A549 (cell line): ENCODE measurements around the gene SMIM11.

ENCODE experiments used
- CBX8 ChIP-seq: fragments of 200-600 bp; sonication (generic); IDR thresholded peaks from 2 replicates; pipeline ENCODE4 v1.6.1; 2016
- EHMT2 ChIP-seq: fragments of 200-600 bp; sonication (generic); IDR thresholded peaks from 2 replicates; pipeline ENCODE4 v1.6.1; 2016; ENCODE audit warnings: antibody characterized with exemption, low read depth, mild to moderate bottlenecking, moderate library complexity
- EP300 ChIP-seq, 2 experiments: fragments of >200 bp; sonication (Bioruptor Twin); formaldehyde crosslinking; IDR thresholded peaks; 2 replicates in 1 of 2; 3 replicates in 1 of 2; pipeline ENCODE4 v1.6.1; 2016 to 2017
- FOSB ChIP-seq: fragments of 250-450 bp; sonication (Bioruptor Pico); IDR thresholded peaks from 2 replicates; pipeline ENCODE4 v1.5.0; 2020; ENCODE audit warnings: mild to moderate bottlenecking, moderate library complexity
- KDM5A ChIP-seq: fragments of 200-600 bp; sonication (generic); IDR thresholded peaks from 2 replicates; pipeline ENCODE4 v1.6.1; 2016; ENCODE audit warnings: antibody characterized with exemption, mild to moderate bottlenecking
- POLR2A ChIP-seq: IDR thresholded peaks from 2 replicates; pipeline ENCODE4 v1.6.1; 2012; ENCODE audit warnings: mild to moderate bottlenecking, low read length
- RAD21 ChIP-seq, 2 experiments: fragments of >200 bp in 1 of 2; sonication (Bioruptor Twin) in 1 of 2; formaldehyde crosslinking in 1 of 2; IDR thresholded peaks in 1 of 2; conservative IDR thresholded peaks in 1 of 2; 2 replicates in 1 of 2; 3 replicates in 1 of 2; pipeline ENCODE4 v1.6.1; 2012 to 2018; ENCODE audit warnings: inconsistent platforms in 1 of 2
- RFX5 ChIP-seq: fragments of 450-650 bp; IDR thresholded peaks from 2 replicates; pipeline ENCODE4 v1.7.1; 2014; ENCODE audit warnings: antibody characterized with exemption, mild to moderate bottlenecking, moderate library complexity
- RNF2 ChIP-seq: fragments of 200-600 bp; sonication (generic); IDR thresholded peaks from 2 replicates; pipeline ENCODE4 v1.6.1; 2016; ENCODE audit warnings: low read depth, mild to moderate bottlenecking, antibody characterized with exemption, moderate library complexity, borderline replicate concordance
- SMC3 ChIP-seq: fragments of >200 bp; sonication (Bioruptor Twin); formaldehyde crosslinking; IDR thresholded peaks from 3 replicates; pipeline ENCODE4 v1.6.1; 2018; ENCODE audit warnings: inconsistent platforms
- TF ChIP-seq, protein P1 (sequence below): fragments of 200-600 bp; sonication (generic); IDR thresholded peaks from 2 replicates; pipeline ENCODE4 v1.6.1; 2016; ENCODE audit warnings: antibody characterized with exemption, mild to moderate bottlenecking, moderate library complexity
- TF ChIP-seq, protein P2 (sequence below): fragments of >200 bp; sonication (Bioruptor Twin); formaldehyde crosslinking; IDR thresholded peaks from 3 replicates; pipeline ENCODE4 v1.5.1; 2016
- TF ChIP-seq, protein P3 (sequence below): IDR thresholded peaks from 2 replicates; pipeline ENCODE4 v1.6.1; 2012

DNA sequence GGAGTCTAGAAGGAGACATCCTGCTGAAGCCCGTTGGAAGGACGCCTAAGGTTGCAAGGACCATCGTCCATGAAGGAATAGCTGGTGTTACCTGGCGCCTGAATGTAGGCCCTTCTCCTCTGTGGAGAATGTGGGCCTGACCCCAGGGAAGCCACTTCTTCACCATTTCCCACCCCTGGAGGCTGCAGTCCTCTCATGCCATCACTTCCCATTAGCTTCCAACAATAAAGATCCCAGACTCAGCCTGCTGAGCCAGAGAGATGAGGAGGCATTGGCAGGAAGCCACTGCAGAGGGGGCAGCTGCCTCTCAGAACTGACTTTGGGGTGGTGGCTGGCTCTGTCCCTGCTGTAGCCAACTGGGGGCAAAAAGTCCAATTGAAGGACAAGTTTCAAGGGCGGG, 32.8 kb upstream of the SMIM11 start:
- TF ChIP-seq, protein P1, sequence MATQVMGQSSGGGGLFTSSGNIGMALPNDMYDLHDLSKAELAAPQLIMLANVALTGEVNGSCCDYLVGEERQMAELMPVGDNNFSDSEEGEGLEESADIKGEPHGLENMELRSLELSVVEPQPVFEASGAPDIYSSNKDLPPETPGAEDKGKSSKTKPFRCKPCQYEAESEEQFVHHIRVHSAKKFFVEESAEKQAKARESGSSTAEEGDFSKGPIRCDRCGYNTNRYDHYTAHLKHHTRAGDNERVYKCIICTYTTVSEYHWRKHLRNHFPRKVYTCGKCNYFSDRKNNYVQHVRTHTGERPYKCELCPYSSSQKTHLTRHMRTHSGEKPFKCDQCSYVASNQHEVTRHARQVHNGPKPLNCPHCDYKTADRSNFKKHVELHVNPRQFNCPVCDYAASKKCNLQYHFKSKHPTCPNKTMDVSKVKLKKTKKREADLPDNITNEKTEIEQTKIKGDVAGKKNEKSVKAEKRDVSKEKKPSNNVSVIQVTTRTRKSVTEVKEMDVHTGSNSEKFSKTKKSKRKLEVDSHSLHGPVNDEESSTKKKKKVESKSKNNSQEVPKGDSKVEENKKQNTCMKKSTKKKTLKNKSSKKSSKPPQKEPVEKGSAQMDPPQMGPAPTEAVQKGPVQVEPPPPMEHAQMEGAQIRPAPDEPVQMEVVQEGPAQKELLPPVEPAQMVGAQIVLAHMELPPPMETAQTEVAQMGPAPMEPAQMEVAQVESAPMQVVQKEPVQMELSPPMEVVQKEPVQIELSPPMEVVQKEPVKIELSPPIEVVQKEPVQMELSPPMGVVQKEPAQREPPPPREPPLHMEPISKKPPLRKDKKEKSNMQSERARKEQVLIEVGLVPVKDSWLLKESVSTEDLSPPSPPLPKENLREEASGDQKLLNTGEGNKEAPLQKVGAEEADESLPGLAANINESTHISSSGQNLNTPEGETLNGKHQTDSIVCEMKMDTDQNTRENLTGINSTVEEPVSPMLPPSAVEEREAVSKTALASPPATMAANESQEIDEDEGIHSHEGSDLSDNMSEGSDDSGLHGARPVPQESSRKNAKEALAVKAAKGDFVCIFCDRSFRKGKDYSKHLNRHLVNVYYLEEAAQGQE: no peak
- TF ChIP-seq, protein P2, sequence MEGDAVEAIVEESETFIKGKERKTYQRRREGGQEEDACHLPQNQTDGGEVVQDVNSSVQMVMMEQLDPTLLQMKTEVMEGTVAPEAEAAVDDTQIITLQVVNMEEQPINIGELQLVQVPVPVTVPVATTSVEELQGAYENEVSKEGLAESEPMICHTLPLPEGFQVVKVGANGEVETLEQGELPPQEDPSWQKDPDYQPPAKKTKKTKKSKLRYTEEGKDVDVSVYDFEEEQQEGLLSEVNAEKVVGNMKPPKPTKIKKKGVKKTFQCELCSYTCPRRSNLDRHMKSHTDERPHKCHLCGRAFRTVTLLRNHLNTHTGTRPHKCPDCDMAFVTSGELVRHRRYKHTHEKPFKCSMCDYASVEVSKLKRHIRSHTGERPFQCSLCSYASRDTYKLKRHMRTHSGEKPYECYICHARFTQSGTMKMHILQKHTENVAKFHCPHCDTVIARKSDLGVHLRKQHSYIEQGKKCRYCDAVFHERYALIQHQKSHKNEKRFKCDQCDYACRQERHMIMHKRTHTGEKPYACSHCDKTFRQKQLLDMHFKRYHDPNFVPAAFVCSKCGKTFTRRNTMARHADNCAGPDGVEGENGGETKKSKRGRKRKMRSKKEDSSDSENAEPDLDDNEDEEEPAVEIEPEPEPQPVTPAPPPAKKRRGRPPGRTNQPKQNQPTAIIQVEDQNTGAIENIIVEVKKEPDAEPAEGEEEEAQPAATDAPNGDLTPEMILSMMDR: no peak
- TF ChIP-seq SMC3 (no peak), RNF2 (no peak), POLR2A (no peak), EP300 (IDR thresholded peaks at IDR 0.05) (no peak), FOSB (CRISPR knock-in tag) (no peak), EHMT2 (no peak), RFX5 (no peak), RAD21 (conservative IDR thresholded peaks at IDR 0.05 in 1 of 2, IDR thresholded peaks at IDR 0.05 in 1 of 2) (no peak), KDM5A (no peak), CBX8 (no peak)
- TF ChIP-seq, protein P3, sequence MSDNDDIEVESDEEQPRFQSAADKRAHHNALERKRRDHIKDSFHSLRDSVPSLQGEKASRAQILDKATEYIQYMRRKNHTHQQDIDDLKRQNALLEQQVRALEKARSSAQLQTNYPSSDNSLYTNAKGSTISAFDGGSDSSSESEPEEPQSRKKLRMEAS: no peak
